HG03469 (cell line): ENCODE data around the gene OTUB2.

ENCODE experiments used
- ATAC-seq: cut with Tn5 transposase; IDR thresholded peaks from one replicate; pipeline ENCODE4 v1.9.1; 2021; ENCODE audit warnings: mild to moderate bottlenecking, moderate library complexity, moderate number of reproducible peaks; ENCODE audit not compliant: unreplicated experiment

OTUB2 gene

DNA sequence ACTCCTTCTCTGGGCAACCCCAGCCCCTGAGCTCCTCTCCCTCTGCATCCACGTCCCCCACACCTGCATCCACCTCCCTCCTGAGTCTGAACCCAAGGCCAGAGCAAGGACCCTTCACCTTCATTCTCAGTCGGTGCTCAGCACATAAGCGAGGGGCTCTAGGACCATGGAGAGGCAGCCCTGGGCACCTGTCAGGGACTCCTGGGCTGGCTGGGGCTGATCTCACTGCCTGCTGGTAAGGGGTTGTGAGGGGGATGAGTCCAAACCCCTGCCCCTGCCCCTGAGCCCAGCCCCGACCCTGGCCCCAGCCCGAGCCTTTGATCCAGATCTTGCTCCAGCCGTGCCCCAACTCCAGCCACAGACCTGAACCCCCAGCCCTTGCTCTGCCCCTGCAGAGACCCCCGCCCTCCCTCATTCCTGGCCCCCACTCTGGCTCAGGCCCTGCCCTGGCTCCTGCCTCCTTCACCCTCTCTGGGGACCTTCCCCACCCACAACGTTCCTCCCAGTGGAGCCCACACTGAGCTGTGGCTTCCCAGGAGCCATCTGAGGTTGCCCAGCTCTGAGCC lies 29.9 kb upstream of the OTUB2 start:
- no peak for ATAC-seq

DNA sequence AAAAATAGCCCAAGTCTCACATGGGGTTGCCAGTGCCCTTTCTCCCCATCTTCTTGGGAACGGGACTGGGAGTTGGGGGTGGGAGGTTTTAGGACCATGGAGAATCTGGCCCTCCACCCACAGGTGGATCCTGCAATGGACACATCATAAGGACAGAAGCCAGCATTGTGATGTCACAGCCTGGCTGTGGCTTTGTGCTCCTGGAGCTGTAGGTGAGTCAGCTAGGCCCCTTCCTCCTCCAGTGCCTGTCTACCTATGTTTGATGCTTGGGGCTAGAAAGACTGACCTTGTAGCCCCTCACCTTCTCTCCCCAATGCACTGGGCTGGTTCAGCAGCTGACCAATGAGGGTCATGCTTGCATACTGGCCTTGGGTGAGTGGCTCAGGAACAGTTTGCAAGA lies 29.1 kb upstream of the OTUB2 start, which contains the start of gene CCDC197:
CCDC197 (plus strand) TSS at position 220 of the 400 bp plus-strand sequence. CDS start 831 bp downstream, outside the sequence.
- ATAC-seq = no peak

DNA sequence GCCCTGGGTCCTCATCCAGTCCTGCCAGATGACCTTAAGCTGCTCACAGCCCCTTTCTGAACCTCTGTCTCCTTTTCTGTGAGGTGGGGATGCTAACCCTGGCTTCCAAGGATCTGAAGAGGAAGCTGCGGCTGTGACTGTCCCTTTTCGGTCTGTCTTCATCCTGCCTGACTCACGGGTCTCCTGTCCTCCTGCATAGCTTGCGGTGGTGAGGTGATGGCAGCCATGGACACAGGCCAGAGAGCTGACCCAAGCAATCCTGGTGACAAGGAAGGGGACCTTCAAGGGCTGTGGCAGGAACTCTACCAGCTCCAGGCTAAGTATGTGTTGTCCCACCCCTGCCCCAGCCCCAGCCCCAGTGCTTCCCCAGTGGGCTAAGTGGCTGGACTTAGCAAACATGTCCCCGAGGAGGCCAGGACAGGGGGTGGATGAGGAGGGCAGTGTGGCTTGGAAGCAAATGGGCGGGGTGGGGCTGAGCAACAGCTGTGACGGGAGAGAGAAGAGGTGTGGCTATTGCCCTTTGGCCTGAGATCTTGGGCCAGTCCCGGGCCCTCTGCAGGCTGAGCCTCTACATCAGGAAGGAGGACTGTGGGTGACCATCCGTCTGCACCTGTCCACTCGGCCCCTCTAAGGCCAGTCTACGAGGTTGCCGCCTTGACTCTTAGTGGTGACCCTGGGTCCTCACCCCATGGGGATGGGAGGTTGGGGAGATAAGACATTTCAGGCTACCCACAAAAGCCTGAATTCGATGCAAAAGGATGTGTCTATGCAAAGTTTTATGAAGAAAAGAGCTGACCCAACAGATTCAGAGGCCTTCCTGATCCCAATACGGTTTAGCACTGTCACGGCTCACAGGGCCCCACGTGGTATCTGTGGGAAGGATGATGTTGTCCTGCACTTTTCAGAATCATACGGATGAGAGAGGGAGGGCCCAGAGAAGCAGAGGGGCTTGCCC lies 27.9 kb upstream of the OTUB2 start:
- ATAC-seq = no peak

DNA sequence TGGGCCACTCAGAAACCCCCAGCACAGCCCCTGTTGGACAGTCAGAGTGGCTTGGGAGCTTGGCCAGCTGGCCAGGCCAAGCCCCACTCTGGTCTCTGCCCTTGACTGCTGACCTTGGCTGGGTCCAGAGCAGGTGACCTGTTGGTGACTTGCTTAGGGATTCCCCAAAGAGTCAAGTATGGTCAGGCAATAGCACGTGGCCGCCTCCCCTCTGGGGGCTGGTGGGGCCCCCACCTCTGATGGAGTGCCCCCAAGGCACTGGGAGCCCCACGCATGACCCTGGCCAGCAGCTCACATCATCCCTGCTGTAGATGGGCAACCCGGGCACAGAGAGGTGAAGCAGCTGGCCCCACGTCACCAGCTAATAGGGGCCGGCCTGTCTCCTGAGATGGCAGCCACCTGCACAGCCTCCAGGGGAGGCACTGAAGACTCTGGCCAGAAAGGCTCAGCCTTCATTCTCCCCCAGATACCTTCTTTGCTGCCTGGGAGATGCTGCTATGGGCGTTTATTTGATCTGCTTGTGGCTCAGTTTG lies 27.2 kb upstream of the OTUB2 start:
- no peak for ATAC-seq

DNA sequence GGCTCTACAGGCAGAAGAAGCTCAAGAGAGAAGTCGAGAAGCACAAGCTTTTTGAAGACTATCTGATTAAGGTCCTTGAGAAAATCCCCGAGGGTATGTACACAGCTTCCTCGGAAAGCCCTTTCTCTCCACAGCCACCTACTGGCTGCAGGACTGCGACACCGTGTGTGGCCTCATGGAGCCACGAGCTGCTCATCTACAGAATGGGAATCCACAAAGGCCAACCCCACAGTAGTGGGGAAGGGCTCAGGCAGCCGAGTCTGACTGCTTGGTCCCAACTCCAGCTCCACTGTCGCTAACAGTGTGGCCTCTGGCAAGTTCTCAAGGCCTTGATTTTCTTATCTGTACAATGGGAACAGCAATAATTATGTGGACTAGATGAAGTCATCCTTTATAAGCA lies 26.6 kb upstream of the OTUB2 start:
- no peak for ATAC-seq

DNA sequence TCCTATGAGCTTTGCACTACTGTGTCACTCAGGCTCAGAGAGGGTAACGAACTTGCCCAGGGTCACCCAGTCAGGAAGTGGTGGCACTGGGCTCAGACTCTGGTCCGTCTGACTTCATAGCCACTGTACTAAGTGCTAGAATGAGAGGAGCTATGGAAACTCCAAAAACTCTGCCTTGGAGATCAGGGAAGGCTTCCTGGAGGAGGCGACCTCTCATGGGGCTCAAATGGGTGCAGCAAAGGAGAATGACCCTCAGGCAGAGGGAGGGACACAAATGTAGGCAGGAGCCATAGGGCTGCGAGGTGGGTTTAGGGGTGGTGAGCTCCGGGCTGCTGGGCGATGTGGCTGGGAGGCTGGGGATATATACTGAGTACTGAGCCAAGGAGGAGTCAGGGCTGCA lies 25.9 kb upstream of the OTUB2 start:
- no peak for ATAC-seq

DNA sequence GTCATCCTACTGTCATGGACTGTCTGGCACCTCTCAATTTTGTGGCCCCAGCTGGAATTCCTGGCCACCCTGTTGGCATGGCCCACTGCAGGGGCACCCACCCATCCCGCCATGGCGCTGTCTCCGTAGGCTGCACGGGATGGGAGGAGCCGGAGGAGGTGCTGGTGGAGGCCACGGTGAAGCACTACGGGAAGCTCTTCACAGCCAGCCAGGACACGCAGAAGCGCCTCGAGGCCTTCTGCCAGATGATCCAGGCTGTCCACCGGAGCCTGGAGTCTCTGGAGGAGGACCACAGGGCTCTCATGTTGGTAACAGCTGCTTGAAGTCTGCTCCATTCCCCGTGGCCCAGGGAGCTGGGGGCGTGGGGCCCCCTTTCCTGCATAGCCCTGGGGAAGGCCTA lies 25.1 kb upstream of the OTUB2 start:
- no peak for ATAC-seq

DNA sequence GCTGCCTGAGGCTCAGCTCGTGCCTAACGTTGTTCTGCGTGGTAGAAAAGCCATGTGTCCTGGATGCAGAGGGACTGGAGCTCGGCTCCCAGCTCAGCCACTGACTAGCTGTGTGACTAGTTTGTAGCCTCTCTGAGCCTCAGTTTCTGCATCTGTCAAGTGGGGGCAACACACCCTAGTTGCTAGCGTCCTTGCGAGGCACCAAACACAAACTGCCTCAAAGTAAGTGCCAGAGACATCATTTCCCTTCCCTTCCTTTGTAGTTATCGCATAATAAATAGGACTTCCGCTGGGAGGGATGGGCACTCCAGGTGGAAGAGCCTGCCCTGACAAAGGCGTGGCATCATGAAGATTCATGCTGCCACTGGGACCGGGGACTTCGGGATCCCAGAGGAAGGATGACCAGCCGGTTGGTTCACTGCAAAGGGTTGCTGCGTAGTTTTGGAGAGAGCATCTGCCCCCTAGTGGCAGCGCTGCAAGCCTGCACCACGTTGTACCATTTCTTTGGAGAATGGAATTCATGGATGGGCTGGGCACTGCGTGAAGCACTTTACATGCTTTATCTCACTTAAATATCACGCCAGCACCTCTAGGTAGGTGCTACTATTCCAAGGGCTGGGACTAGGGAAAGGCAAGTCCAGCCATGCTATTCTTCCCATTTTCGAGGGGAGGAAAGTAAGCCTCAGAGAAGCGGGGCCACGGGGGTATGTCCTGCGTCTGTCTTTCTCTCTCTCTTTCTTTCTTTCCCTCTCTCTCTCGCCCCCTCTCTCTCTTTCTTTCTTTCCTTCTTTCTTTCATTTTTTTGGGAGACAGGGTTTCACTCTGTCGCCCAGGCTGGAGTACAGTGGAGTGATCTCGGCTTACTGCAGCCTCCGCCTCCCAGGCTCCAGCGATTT lies 24.4 kb upstream of the OTUB2 start:
- no peak for ATAC-seq

DNA sequence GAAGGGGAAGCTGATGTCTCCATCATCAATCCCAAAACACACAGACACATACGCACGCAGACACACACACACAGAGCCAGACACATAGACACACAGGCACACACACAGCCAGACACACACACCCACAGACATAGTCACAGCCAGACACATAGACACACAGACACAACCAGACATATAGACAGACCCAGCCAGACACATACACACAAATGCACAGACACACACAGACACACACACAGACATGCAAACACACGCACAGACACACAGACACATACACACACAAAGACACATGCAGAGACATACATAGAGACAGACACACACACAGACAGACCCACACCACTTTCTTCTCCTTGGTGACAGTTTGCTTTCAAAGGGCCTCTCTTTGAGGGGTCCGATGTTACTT lies 22.7 kb upstream of the OTUB2 start:
- no peak for ATAC-seq

DNA sequence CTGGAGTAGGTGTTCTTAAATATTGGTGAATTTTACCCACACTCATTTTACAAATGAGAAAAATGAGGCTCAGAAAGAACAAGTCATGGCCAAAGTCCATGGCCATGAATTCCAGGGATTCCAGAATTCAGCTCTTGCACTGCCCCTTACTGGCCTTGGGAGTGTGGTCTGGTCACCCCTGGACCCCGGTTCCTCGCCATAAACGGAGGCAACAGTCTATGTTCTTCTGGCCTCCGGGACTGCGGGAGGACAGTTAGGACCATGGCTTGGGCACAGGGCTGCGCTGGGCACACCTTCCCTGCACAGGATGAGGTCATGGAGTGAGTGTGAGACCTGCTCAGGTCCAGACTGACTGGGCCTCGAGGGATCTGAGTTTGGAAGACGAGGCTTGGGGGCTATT lies 22.1 kb upstream of the OTUB2 start:
- no peak for ATAC-seq

DNA sequence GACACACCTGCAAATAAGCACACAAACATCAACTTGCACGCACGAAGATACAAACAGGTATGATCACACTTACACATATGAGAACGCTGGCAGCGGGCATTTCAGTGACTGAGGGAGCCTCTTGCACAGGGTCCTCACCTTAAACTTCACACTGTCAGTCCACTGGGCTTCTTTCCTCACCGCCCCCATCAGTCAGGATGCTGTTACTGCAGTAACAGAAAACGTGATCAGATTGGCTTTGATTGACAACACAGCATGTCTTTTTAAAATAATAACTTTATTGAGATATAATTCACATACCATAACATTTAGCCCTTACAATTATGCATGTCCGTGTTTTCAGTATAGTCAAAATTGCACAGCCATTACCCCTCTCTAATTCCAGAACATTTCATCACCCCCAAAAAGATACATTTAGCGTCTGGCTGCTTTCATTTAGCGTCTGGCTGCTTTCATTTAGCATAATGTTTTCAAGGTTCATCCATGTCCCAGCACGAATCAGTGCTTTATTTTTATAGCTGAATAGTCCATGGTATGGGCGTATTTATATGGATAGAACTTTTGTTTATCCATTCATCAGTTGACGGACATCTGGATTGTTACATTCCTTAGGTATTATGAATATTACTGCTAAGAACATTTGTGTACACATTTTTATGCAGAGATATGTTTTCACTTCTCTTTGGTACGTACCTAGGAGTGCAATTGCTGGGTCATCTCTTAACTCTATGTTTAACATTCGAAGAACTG lies 20.6 kb upstream of the OTUB2 start:
- ATAC-seq = no peak

DNA sequence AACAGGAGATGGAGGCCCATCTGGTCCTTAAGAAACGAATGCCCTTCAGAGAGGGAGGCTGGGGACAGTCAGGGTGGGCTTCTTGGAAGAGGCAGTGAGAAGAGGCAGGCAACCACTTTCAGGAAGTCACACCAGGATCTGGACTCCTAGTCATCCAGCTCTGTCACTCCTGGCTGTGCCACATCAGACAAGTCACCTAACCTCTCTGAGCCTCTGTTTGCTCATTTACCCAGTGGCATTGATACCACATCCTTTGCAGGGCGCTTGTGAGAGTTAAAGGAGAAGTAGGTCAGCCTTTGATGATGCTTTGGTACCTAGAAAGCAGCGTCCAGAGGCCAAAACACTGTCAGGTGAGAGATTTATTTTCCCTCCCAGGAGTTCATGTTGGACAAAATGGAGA lies 17.9 kb upstream of the OTUB2 start:
- ATAC-seq = no peak

DNA sequence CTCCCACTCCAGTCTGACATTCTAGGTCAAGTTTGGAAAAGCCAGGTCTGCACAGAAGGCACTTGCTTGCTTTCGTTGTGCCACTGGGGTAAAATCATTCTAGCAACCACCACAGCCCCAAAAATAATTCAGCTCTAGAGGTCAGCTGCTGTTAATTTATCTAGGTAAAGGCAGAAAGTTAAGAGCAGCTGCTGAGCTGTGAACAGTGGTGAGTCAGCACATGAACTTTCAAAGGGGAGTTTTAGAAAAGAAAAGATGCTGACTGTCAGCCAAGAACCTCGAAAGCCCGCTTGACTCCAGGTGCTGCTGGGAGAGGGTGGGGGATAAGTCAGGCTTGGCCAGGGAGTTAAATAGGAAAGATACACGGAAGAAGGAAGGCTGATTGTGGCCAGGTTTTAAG lies 16.4 kb upstream of the OTUB2 start:
- ATAC-seq = no peak

DNA sequence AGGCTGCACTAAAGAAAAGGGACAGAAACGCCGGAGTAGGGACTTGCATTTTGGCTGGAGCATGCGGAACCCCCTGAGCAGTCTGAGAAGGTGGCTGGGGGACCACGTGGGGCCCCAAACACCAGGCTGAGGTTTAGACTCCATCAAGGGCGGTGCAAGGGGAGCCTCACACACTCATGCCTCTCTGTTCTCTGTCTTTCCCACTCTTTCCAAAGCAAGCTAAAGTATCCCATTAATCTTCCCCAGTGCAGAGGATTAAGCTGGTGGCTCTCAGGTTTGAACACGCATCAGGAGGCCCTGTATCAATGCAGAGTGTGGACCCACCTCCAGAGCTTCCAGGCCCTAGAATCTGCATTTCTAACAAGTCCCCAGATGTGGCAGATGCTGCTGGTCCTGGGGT lies 15.5 kb upstream of the OTUB2 start:
- no peak for ATAC-seq

DNA sequence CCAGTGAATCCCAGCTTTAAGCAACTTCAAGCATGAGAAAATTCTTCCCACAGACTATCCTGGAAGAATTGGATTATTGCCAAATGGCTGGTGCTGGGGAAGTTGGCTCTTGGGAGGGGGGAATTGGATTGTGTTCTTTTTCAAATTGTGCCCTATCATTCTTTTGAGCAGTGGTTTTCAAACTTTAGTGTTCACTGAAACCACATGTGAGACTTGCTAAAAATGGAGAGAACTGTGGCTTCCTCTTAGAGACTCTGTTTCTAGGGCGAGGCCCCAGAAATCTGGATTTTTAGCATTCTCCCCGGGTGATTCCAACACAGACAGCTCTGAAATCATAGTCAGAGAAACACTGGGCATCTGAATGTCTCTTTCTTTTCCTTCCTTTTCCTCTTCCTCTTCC lies 14.3 kb upstream of the OTUB2 start:
- no peak for ATAC-seq

DNA sequence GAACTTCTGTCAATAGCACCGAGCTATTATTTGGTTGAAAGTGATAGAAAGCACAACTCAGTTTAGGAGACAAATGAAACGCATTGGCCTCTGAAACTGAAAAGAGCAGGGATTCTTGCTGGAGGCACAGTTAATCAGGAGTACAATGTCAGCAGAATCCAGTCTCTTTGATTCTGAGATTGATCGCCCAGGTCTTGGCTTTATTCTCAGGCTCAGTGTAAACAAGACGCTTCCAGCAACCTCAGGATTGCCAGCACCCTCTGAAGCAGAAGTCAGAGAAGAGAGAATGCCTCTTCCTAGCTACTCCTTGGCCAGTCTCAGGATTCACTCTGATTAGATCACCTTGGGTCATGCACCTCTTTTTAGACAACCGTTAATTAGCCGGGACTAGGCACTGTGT lies 11.8 kb upstream of the OTUB2 start:
- no peak for ATAC-seq

DNA sequence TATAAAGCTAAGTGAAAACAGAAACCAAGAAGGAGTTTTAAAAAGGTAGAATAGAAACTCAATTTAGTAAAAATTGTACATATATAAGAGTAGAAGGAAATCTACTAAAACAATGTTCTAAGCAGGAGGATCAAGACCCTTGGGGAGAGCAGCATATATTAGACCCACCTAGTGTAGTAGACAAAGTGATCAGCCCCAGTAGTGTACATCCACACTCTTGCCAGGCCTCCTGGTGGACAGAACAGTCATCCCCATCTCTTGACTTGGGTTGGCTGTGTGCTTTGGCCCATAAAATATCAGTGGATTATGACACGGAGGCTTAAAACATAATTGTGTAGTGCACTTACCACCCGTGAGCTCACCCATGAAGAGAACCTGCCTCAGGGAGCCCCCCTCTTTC lies 10.9 kb upstream of the OTUB2 start:
- no peak for ATAC-seq

DNA sequence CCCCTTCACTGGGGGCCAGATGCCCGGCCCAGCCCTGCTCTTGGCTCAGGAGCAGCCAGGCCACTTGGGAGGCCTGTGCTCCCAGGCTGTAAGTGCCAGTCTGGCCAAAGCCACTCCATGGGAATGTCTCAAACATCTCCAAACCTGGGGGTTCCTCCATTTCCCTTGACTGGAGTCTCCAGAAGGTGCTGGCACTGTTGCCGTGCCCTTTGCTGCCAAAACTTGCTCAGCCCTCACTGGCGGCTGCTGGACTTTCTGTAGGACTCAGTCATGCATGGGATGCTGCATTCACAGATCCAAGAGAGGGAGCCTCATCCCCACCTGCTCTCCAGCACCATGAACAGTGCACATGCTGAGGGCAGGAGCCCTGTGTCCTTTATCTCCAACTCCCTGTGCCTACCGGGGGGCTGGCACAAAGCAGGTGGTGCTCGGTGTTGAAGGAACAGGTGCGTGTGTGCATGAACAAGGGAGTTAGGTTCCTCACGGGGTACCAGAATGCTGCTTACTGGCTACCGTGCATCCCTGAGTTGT lies 9.6 kb upstream of the OTUB2 start:
- ATAC-seq = no peak

DNA sequence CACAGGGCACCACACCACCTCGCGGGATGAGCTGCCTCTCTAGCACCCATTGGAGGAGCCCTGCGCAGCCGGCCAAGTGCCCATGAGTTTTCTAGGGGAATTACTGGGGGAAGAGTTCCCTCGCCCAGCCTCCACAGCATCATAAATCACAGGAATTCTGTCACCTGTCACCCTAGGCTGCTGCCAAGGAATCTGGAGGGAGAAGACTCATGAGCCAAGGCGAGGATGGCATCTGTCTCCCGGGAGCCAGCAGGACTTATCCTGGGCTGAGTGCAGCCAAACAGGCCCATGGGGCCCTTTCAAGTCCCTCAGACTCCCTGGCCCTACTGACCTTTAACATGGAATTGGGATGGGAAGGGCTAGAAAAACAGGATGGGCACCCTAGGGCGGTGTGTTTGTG lies 7.8 kb upstream of the OTUB2 start:
- no peak for ATAC-seq

DNA sequence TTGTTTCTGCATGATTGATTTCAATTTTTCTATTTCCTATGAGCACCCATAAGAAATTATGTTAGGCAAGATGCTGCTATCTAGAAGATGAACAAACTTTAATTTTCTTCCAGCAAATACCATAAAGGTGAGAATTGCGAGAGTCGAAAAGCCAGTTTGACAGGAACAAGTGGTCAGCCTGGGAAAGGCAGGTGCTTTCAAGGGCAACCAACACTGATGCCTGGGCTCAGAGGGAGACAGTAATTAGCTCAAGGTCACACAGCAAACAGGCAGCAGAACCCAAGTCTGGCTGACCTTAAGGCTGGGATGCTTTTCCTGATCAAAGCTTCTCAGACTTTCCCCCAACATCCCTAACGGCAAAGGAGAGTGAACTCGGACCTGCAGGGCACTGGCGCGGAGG lies 6.8 kb upstream of the OTUB2 start:
- ATAC-seq = no peak
